Measurements from ENCODE around the gene PLA2G2F. TPM values are rescaled to one million over a fixed set of nuclear protein-coding genes. Genes with fewer than 3 reads are reported as not detected.

The PLA2G2F gene
- total RNA-seq, 1 experiment from 2014 or later, result 0.20 TPM

DNA sequence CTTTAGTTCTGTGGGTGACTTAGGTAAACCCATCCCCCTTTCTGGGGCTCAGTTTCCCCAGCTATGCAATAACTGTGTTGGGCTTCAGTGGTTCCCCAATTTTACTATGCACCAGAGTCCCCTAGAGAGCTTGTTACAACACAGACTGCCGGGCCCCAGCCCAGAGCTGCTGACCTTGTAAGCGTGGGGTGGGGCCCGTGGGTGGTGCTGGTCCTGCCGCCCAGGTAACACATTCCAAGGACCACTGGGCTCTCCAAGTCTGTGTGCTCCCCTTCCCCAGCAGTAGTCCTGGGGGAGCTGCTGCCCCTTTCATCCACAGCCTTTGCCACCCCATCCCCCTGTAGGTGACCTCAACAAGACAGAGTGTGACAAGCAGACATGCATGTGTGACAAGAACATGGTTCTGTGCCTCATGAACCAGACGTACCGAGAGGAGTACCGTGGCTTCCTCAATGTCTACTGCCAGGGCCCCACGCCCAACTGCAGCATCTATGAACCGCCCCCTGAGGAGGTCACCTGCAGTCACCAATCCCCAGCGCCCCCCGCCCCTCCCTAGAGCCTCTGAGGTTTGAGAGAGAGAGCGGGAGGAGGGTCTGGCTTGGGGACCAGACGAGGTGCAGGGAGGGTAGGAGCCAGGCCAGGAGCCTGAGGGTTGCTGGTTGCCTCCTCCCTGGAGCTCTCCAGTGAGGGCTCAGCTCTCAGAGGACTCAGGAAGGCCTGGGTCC lies 8.9 kb downstream of the PLA2G2F start:
- Histone ChIP-seq H3K4me3 (no peak overlapping the region), H3K4me1 (replicated peaks; ENCODE audit: insufficient read depth) (peaks cover 11% of the 10 kb centered on the region), H3F3A (ENCODE audit: insufficient read depth, low read depth) (peaks cover 5% of the 10 kb centered on the region), H4K20me1 (ENCODE audit: insufficient read depth) (no peaks in the 10 kb centered on the region), H3K36me3 (ENCODE audit: low read depth) (no peaks in the 10 kb centered on the region), H3K9me2 (ENCODE audit: insufficient read depth) (no peaks in the 10 kb centered on the region), H3K27ac (no peak overlapping the region), H2AFZ (no peak overlapping the region), H3K4me2 (no peak overlapping the region), H3K9me3 (ENCODE audit: insufficient read depth, low read depth) (no peaks in the 10 kb centered on the region), H3K79me2 (ENCODE audit: low read depth) (no peaks in the 10 kb centered on the region), H3K27me3 (ENCODE audit: insufficient read depth, low read depth) (no peaks in the 10 kb centered on the region)
- TF ChIP-seq EZH2 (IDR thresholded peaks at IDR 0.05; ENCODE audit: low read depth), result no peak
- TF ChIP-seq, protein P1, sequence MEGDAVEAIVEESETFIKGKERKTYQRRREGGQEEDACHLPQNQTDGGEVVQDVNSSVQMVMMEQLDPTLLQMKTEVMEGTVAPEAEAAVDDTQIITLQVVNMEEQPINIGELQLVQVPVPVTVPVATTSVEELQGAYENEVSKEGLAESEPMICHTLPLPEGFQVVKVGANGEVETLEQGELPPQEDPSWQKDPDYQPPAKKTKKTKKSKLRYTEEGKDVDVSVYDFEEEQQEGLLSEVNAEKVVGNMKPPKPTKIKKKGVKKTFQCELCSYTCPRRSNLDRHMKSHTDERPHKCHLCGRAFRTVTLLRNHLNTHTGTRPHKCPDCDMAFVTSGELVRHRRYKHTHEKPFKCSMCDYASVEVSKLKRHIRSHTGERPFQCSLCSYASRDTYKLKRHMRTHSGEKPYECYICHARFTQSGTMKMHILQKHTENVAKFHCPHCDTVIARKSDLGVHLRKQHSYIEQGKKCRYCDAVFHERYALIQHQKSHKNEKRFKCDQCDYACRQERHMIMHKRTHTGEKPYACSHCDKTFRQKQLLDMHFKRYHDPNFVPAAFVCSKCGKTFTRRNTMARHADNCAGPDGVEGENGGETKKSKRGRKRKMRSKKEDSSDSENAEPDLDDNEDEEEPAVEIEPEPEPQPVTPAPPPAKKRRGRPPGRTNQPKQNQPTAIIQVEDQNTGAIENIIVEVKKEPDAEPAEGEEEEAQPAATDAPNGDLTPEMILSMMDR (conservative IDR thresholded peaks at IDR 0.05), result no peak
- ChIA-PET CTCF (interaction anchor here (0.7 kb wide), 1 partner anchor 174 kb away, joined by 5 read pairs; no protein-coding TSS in a partner anchor), POLR2A (ENCODE audit: unreplicated experiment) (no interaction called here)
- intact Hi-C loops (cut with micrococcal nuclease; ENCODE audit: unreplicated experiment), result no loop called here
- BruUV-seq (replicated peaks), result no TSS peak
- DNase-seq, result no peak

DNA sequence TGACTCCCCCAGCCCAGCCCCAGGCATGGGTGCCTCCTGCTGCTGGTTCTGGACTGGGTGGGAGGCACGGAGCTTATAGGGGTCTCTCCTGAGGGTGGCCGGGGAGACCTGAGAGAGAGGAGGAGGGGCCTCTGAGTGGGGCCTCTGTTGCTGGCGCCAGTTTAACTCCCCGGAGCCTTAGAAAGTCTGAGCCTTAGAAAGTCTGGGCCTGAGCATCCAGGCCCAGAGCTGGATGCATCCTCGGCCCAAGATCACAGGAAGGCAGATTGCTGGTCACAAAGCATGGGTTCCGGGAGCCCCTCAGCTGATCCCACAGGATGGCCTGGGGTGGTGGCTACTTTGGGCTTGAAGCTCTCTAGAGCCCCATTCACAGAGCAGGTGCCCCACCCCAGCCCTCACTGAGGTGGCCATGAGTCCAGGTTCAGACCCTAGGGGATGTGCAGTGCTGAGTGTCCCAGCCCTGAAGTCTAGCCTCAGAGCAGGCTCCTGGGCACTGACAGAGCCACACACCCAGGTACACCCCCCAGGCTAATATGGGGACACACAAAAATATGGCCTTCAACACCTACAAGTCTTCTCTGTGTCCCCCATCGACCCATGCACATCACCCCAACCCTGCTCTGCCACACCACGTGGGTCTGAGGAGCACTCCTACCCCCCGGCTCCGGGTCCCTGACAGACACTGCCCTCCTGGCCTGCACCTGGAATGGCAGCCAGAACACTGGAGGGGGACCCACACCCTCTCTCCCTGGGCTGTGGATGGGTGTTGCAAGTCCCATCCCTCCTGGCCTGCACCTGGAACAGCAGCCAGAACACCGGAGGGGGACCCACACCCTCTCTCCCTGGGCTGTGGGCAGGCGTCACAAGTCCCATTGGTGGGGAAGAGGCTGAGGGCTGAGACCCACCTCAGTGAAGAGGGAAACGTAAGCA lies 9.7 kb downstream of the PLA2G2F start:
- ChIA-PET POLR2A (ENCODE audit: unreplicated experiment) (no interaction called here), CTCF (no interaction called here)
- Histone ChIP-seq H3K9me2 (ENCODE audit: insufficient read depth) (no peaks in the 10 kb centered on the region), H3K36me3 (ENCODE audit: low read depth) (no peaks in the 10 kb centered on the region), H4K20me1 (ENCODE audit: insufficient read depth) (no peaks in the 10 kb centered on the region), H3F3A (ENCODE audit: insufficient read depth, low read depth) (peaks cover 9% of the 10 kb centered on the region), H3K9me3 (ENCODE audit: insufficient read depth, low read depth) (no peaks in the 10 kb centered on the region), H3K27me3 (ENCODE audit: insufficient read depth, low read depth) (no peaks in the 10 kb centered on the region), H3K4me2 (no peak overlapping the region), H2AFZ (no peak overlapping the region), H3K79me2 (ENCODE audit: low read depth) (no peaks in the 10 kb centered on the region), H3K4me3 (no peak overlapping the region), H3K27ac (no peak overlapping the region), H3K4me1 (replicated peaks; ENCODE audit: insufficient read depth) (peaks cover 14% of the 10 kb centered on the region)
- BruUV-seq (replicated peaks), result no TSS peak
- TF ChIP-seq EZH2 (IDR thresholded peaks at IDR 0.05; ENCODE audit: low read depth), result no peak
- TF ChIP-seq, protein P1 (conservative IDR thresholded peaks at IDR 0.05), result no peak
- intact Hi-C loops (cut with micrococcal nuclease; ENCODE audit: unreplicated experiment), result no loop called here
- DNase-seq, result no peak

DNA sequence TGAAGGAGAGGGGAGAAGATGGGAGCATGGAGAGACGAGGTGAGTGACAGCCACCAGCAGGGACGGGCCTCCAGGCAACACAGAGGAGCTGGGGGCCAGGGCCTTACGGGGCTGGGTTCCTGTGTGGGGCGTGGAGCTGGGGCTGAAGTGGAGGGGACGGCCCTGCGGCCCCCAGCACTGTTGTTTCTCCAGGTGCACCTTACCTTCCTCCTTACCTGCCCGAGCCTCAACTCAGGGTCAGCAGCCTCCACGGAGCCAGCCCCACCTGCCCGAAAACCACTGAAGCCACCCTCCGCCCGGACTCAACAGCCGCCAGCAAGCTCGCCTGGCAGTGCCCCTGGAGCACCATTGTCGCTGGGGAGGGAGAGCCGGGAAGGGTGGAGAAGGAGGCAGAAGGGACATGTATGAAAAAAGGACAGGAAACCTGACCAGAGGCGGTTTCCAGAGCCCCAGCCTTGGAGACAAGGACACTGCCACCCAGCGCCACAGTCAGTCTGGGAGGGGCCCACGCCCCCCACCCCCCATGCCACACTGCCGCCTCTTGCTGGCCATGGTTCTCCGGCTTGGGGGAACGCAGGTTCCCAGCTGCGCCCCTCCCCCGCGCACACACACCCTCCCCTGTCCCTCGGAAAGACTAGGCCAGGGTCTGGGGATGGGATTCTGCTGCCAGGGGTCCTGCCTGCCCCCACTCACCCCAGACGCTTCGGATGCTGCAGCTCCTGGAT lies 10.6 kb downstream of the PLA2G2F start:
- ChIA-PET POLR2A (ENCODE audit: unreplicated experiment) (no interaction called here), CTCF (no interaction called here)
- no TSS peak for BruUV-seq (replicated peaks)
- H4K20me1 ChIP-seq (ENCODE audit: insufficient read depth), result no peaks in the 10 kb centered on the region
- no peaks in the 10 kb centered on the region for H3K9me2 ChIP-seq (ENCODE audit: insufficient read depth)
- H3K4me1 ChIP-seq (replicated peaks; ENCODE audit: insufficient read depth), result peaks cover 14% of the 10 kb centered on the region
- H3F3A ChIP-seq (ENCODE audit: insufficient read depth, low read depth), result peaks cover 9% of the 10 kb centered on the region
- no peak overlapping the region for H2AFZ ChIP-seq
- H3K36me3 ChIP-seq (ENCODE audit: low read depth), result no peaks in the 10 kb centered on the region
- H3K9me3 ChIP-seq (ENCODE audit: insufficient read depth, low read depth), result no peaks in the 10 kb centered on the region
- no peak overlapping the region for H3K4me2 ChIP-seq
- no peak for DNase-seq
- intact Hi-C loops (cut with micrococcal nuclease; ENCODE audit: unreplicated experiment), result loop anchor here (5.0 to 10.0 kb wide), 3 partner anchors 208 to 487 kb away; partner anchors contain the start of gene HTR6
- no peaks in the 10 kb centered on the region for H3K27me3 ChIP-seq (ENCODE audit: insufficient read depth, low read depth)
- H3K27ac ChIP-seq, result no peak overlapping the region
- no peak overlapping the region for H3K4me3 ChIP-seq
- no peak for TF ChIP-seq EZH2 (IDR thresholded peaks at IDR 0.05; ENCODE audit: low read depth)
- TF ChIP-seq, protein P1 (conservative IDR thresholded peaks at IDR 0.05), result no peak
- H3K79me2 ChIP-seq (ENCODE audit: low read depth), result peaks cover 8% of the 10 kb centered on the region

Measured in PC-9 (cell line).